ENCODE results near the gene ASGR2.

Gene ASGR2

DNA sequence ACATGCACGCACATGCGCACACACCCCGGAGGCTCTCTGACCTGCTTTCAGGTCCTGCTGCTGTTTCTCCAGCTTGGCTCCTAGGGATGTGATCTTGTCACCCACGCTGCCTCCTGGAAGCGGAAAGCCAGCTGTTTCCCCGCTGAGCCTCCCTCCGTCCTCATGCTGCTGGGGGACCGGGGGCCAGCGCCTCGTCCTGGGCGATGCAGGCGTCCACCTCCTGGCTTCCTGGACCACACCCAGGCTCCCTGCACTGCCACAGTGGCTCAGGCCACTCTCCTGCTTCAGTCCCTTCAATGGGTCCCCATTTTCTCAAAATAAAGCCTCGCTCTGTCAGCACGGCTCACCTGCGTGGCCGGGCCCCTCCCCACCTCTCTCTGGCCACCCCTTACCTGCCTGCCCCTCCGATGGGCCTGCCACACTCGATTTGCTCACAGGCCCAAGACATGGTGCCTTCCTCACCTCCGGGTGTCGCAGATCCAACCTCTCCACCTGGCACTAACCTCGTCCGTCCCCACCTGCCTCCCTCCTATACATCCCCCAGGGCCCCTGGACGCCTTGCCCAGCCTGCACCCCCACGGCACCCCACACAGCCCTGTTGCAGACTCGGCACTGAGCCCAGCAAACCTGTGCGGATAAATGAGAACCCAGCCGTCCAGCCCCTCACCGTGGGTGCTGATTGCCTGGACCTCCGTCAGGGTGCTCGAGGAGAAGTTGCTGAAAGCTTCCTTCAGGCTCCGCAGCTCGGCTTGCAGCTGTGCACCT lies 6.6 kb downstream of the ASGR2 start:
- Histone ChIP-seq H2AFZ (ENCODE audit: low read length) (no peak overlapping the region), H3K4me1 (ENCODE audit: control insufficient read depth in 2 of 2, insufficient read depth in 1 of 2, low read depth in 1 of 2, low read length in 2 of 2) (peaks cover 2 to 5% of the 10 kb centered on the region in 2 donors), H3K23ac (ENCODE audit: low read depth, low read length, poor library complexity) (peak overlapping the region; percentile 80), H3K27me3 (ENCODE audit: control insufficient read depth in 3 of 3, insufficient read depth in 3 of 3, low read depth in 1 of 3, low read length in 3 of 3) (peaks cover 0 to 6% (median 0%) of the 10 kb centered on the region in 3 experiments), H3K27ac (replicated peaks; ENCODE audit: low read length) (no peak overlapping the region), H2BK15ac (ENCODE audit: low read length) (no peak overlapping the region), H3K14ac (ENCODE audit: low read length) (peak overlapping the region; percentile 63), H3K9ac (ENCODE audit: low read depth, low read length, poor library complexity) (peak overlapping the region; percentile 50), H4K8ac (ENCODE audit: low read depth, low read length) (no peak overlapping the region), H3K4me2 (ENCODE audit: insufficient read depth, low read length, poor library complexity, severe bottlenecking) (no peak overlapping the region), H2BK5ac (ENCODE audit: low read length) (peak overlapping the region; percentile 66), H3K36me3 (replicated peaks in 1 of 2; ENCODE audit: control insufficient read depth in 2 of 2, insufficient read depth in 2 of 2, low read length in 2 of 2) (no peaks in the 10 kb centered on the region), H3K79me1 (ENCODE audit: low read depth, low read length) (no peaks in the 10 kb centered on the region), H3K4ac (ENCODE audit: low read length) (peak overlapping the region; percentile 84), H2BK12ac (ENCODE audit: low read length) (peak overlapping the region; percentile 22), H2AK5ac (ENCODE audit: low read depth, low read length) (peak overlapping the region; percentile 75), H3K9me3 (replicated peaks in 1 of 2; ENCODE audit: control insufficient read depth in 2 of 2, insufficient read depth in 1 of 2, low read depth in 1 of 2, low read length in 2 of 2) (peaks cover 0 to 5% of the 10 kb centered on the region in 2 donors), H2BK120ac (ENCODE audit: low read depth, low read length) (no peak overlapping the region), H4K91ac (ENCODE audit: low read depth, low read length, poor library complexity) (no peak overlapping the region), H3K4me3 (ENCODE audit: low read length in 2 of 2) (peak overlapping the region in 1 of 2 donors; percentile 30), H3K18ac (ENCODE audit: low read length) (peak overlapping the region; percentile 64)
- WGBS, 2 donors (ENCODE audit: extremely low coverage in 2 of 2, insufficient read length in 2 of 2, insufficient replicate concordance in 1 of 2): no CpG with 5 or more reads among the region's 32 CpGs
- no peak for DNase-seq (ENCODE audit: low spot score)

DNA sequence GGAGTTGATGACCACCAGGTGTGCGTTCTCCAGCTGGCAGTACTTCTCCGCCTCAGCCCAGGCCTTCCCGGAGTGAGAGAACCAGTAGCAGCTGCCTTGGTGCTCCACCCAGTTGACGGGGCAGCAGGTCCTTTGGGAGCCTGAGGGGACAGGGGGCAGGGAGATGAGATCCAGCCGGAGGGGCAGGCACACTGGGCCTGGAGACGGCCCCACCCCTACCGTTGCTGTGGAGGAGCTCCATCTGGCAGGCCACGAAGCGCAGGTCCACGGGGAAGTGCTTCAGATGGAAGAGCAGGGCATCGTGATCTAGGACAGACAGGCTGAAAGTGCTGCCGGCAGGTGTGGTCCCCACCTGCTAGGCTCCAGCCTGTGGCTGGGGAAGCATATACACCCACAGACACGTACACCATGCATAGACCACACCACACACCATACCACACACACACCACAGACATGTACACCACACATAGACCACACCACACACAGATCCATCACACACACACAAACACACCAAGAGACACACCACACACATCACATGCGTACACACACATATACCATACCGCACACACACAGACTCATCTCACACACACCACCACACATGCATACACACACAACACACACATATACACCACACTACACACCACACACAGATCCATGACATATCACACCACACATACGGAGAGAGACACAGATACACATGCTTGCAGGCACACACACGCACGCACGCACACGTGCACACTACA lies 7.4 kb downstream of the ASGR2 start:
- Histone ChIP-seq H3K4me2 (ENCODE audit: insufficient read depth, low read length, poor library complexity, severe bottlenecking) (no peak overlapping the region), H3K27me3 (ENCODE audit: control insufficient read depth in 3 of 3, insufficient read depth in 3 of 3, low read depth in 1 of 3, low read length in 3 of 3) (peaks cover 0 to 14% (median 0%) of the 10 kb centered on the region in 3 experiments)
- WGBS, 2 donors (ENCODE audit: extremely low coverage in 2 of 2, insufficient read length in 2 of 2, insufficient replicate concordance in 1 of 2): 100% methylated on average over 1 of the region's 20 CpGs; no CpG with 5 or more reads in 1 of the 2 donors

DNA sequence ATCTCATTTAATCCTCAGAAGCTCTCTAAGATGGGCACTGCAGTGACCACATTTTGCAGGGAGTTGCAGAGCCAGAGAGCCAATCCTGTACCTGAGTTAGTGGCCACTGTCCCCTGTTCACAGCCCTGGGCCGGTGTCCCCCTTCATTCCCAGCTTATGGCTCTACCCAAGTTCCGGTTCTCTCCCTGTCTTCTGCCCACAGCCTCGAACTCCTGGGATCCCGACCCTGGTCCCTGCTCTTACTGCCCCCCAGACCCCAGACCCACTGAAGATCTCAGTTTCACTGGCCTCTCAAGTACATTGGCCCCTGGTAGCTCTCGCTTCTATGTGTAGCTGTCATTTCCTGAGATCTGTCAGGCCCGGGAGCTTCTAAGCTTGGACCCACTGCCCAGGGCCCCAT lies 12.2 kb downstream of the ASGR2 start:
- no peak overlapping the region for H4K91ac ChIP-seq (ENCODE audit: low read depth, low read length, poor library complexity)
- H2AK5ac ChIP-seq (ENCODE audit: low read depth, low read length): no peak overlapping the region
- no peak overlapping the region for H2AFZ ChIP-seq (ENCODE audit: low read length)
- H2BK15ac ChIP-seq (ENCODE audit: low read length): no peak overlapping the region
- no peak overlapping the region for H3K4ac ChIP-seq (ENCODE audit: low read length)
- no peak for DNase-seq (ENCODE audit: low spot score)
- H3K18ac ChIP-seq (ENCODE audit: low read length): no peak overlapping the region
- H3K9me3 ChIP-seq (replicated peaks in 1 of 2; ENCODE audit: control insufficient read depth in 2 of 2, insufficient read depth in 1 of 2, low read depth in 1 of 2, low read length in 2 of 2): no peaks in the 10 kb centered on the region
- H2BK120ac ChIP-seq (ENCODE audit: low read depth, low read length): no peak overlapping the region
- no peak overlapping the region for H3K9ac ChIP-seq (ENCODE audit: low read depth, low read length, poor library complexity)
- H3K14ac ChIP-seq (ENCODE audit: low read length): peak overlapping the region; percentile 17
- H3K23ac ChIP-seq (ENCODE audit: low read depth, low read length, poor library complexity): no peak overlapping the region
- peaks cover 0 to 27% (median 0%) of the 10 kb centered on the region in 3 experiments for H3K27me3 ChIP-seq (ENCODE audit: control insufficient read depth in 3 of 3, insufficient read depth in 3 of 3, low read depth in 1 of 3, low read length in 3 of 3)
- no peak overlapping the region for H3K27ac ChIP-seq (replicated peaks; ENCODE audit: low read length)
- WGBS, 2 donors (ENCODE audit: extremely low coverage in 2 of 2, insufficient read length in 2 of 2, insufficient replicate concordance in 1 of 2): no CpG with 5 or more reads among the region's 6 CpGs
- H2BK5ac ChIP-seq (ENCODE audit: low read length): no peak overlapping the region
- H3K4me1 ChIP-seq (ENCODE audit: control insufficient read depth in 2 of 2, insufficient read depth in 1 of 2, low read depth in 1 of 2, low read length in 2 of 2): no peaks in the 10 kb centered on the region
- no peak overlapping the region for H2BK12ac ChIP-seq (ENCODE audit: low read length)
- no peak overlapping the region for H3K4me3 ChIP-seq (ENCODE audit: low read length in 2 of 2)
- no peaks in the 10 kb centered on the region for H3K79me1 ChIP-seq (ENCODE audit: low read depth, low read length)
- no peak overlapping the region for H4K8ac ChIP-seq (ENCODE audit: low read depth, low read length)
- H3K4me2 ChIP-seq (ENCODE audit: insufficient read depth, low read length, poor library complexity, severe bottlenecking): no peak overlapping the region
- H3K36me3 ChIP-seq (replicated peaks in 1 of 2; ENCODE audit: control insufficient read depth in 2 of 2, insufficient read depth in 2 of 2, low read length in 2 of 2): no peaks in the 10 kb centered on the region

More for the DNA sequence above, 7.4 kb downstream of the ASGR2 start:
- Histone ChIP-seq H4K91ac (ENCODE audit: low read depth, low read length, poor library complexity) (no peak overlapping the region), H4K8ac (ENCODE audit: low read depth, low read length) (peak overlapping the region; percentile 70), H3K9ac (ENCODE audit: low read depth, low read length, poor library complexity) (no peak overlapping the region), H3K18ac (ENCODE audit: low read length) (no peak overlapping the region), H2AFZ (ENCODE audit: low read length) (no peak overlapping the region), H3K4me1 (ENCODE audit: control insufficient read depth in 2 of 2, insufficient read depth in 1 of 2, low read depth in 1 of 2, low read length in 2 of 2) (peaks cover 2 to 5% of the 10 kb centered on the region in 2 donors), H2BK120ac (ENCODE audit: low read depth, low read length) (no peak overlapping the region), H3K23ac (ENCODE audit: low read depth, low read length, poor library complexity) (peak overlapping the region; percentile 48), H3K4ac (ENCODE audit: low read length) (no peak overlapping the region), H3K79me1 (ENCODE audit: low read depth, low read length) (no peaks in the 10 kb centered on the region), H2BK5ac (ENCODE audit: low read length) (no peak overlapping the region), H3K36me3 (replicated peaks in 1 of 2; ENCODE audit: control insufficient read depth in 2 of 2, insufficient read depth in 2 of 2, low read length in 2 of 2) (no peaks in the 10 kb centered on the region), H2BK15ac (ENCODE audit: low read length) (no peak overlapping the region), H3K27ac (replicated peaks; ENCODE audit: low read length) (no peak overlapping the region), H3K14ac (ENCODE audit: low read length) (peak overlapping the region; percentile 63), H3K4me3 (ENCODE audit: low read length in 2 of 2) (peak overlapping the region in 1 of 2 donors; percentile 37), H3K9me3 (replicated peaks in 1 of 2; ENCODE audit: control insufficient read depth in 2 of 2, insufficient read depth in 1 of 2, low read depth in 1 of 2, low read length in 2 of 2) (peaks cover 0 to 5% of the 10 kb centered on the region in 2 donors), H2BK12ac (ENCODE audit: low read length) (peak overlapping the region; percentile 41), H2AK5ac (ENCODE audit: low read depth, low read length) (peak overlapping the region; percentile 12)
- no peak for DNase-seq (ENCODE audit: low spot score)

DNA sequence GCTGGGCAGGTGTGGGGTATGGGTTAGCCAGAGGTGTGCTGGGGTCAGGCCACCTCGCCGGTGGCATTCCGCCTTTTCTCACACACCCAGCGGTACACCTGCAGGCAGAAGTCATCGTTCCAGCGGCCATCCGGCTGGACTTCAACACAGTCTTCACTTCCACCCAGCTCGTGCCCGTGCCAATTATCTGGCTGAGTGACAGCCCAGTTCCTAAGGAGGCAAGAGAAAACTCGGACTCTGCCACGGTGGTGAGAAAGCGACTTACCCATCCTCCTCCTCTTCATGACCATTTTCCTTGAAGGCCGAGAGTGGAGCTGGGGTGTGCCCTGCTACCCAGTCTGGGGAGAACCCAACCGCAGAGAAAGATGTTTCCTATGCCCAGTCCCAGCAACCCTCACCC lies 13.1 kb downstream of the ASGR2 start:
- no peak overlapping the region for H3K18ac ChIP-seq (ENCODE audit: low read length)
- no peak overlapping the region for H2BK15ac ChIP-seq (ENCODE audit: low read length)
- WGBS, 2 donors (ENCODE audit: extremely low coverage in 2 of 2, insufficient read length in 2 of 2, insufficient replicate concordance in 1 of 2): no CpG with 5 or more reads among the region's 14 CpGs
- no peak overlapping the region for H3K4ac ChIP-seq (ENCODE audit: low read length)
- peaks cover 0 to 27% (median 0%) of the 10 kb centered on the region in 3 experiments for H3K27me3 ChIP-seq (ENCODE audit: control insufficient read depth in 3 of 3, insufficient read depth in 3 of 3, low read depth in 1 of 3, low read length in 3 of 3)
- no peak overlapping the region for H2BK120ac ChIP-seq (ENCODE audit: low read depth, low read length)
- no peak overlapping the region for H3K23ac ChIP-seq (ENCODE audit: low read depth, low read length, poor library complexity)
- no peak overlapping the region for H2AK5ac ChIP-seq (ENCODE audit: low read depth, low read length)
- no peak overlapping the region for H3K4me3 ChIP-seq (ENCODE audit: low read length in 2 of 2)
- peak overlapping the region; percentile 11 for H3K14ac ChIP-seq (ENCODE audit: low read length)
- no peak overlapping the region for H2AFZ ChIP-seq (ENCODE audit: low read length)
- H3K9me3 ChIP-seq (replicated peaks in 1 of 2; ENCODE audit: control insufficient read depth in 2 of 2, insufficient read depth in 1 of 2, low read depth in 1 of 2, low read length in 2 of 2): no peaks in the 10 kb centered on the region
- H3K27ac ChIP-seq (replicated peaks; ENCODE audit: low read length): no peak overlapping the region
- no peak overlapping the region for H2BK12ac ChIP-seq (ENCODE audit: low read length)
- H3K4me2 ChIP-seq (ENCODE audit: insufficient read depth, low read length, poor library complexity, severe bottlenecking): no peak overlapping the region
- H3K36me3 ChIP-seq (replicated peaks in 1 of 2; ENCODE audit: control insufficient read depth in 2 of 2, insufficient read depth in 2 of 2, low read length in 2 of 2): no peaks in the 10 kb centered on the region
- H3K79me1 ChIP-seq (ENCODE audit: low read depth, low read length): no peaks in the 10 kb centered on the region
- H4K91ac ChIP-seq (ENCODE audit: low read depth, low read length, poor library complexity): no peak overlapping the region
- no peaks in the 10 kb centered on the region for H3K4me1 ChIP-seq (ENCODE audit: control insufficient read depth in 2 of 2, insufficient read depth in 1 of 2, low read depth in 1 of 2, low read length in 2 of 2)
- DNase-seq (ENCODE audit: low spot score): no peak
- no peak overlapping the region for H3K9ac ChIP-seq (ENCODE audit: low read depth, low read length, poor library complexity)
- no peak overlapping the region for H2BK5ac ChIP-seq (ENCODE audit: low read length)
- H4K8ac ChIP-seq (ENCODE audit: low read depth, low read length): no peak overlapping the region
